Upper lobe of left lung (tissue), 4 donors: ENCODE measurements around the gene CERS6.

Experiments used
- CTCF ChIP-seq, 6 experiments: fragments of 450-650 bp in 4 of 6; fragments of 200-600 bp in 2 of 6; sonication (generic) in 2 of 6; IDR thresholded peaks; one replicate each; pipeline ENCODE4 v1.5.1; 2016 to 2019; ENCODE audit warnings: antibody characterized with exemption in 6 of 6
- EP300 ChIP-seq, 4 donors: sonication (generic); formaldehyde crosslinking; IDR thresholded peaks; one replicate each; pipeline ENCODE4 v1.5.1; 2017; ENCODE audit warnings: antibody characterized with exemption in 4 of 4, control low read depth in 2 of 4
- POLR2A ChIP-seq, 4 donors: fragments of 450-650 bp; IDR thresholded peaks; one replicate each; pipeline ENCODE4 v1.5.1; 2016 to 2017; ENCODE audit warnings: antibody characterized with exemption in 4 of 4, mild to moderate bottlenecking in 2 of 4
- POLR2AphosphoS5 ChIP-seq, 2 donors: sonication (generic); formaldehyde crosslinking; IDR thresholded peaks; one replicate each; pipeline ENCODE4 v1.5.1; 2017; ENCODE audit warnings: antibody characterized with exemption in 2 of 2

GRCh38 chr2:168480825-168481585 is 24.9 kb downstream of the CERS6 start:
- TF ChIP-seq CTCF (IDR thresholded peaks at IDR 0.05): no peak
- TF ChIP-seq POLR2AphosphoS5 (IDR thresholded peaks at IDR 0.05): no peak
- no peak for TF ChIP-seq EP300 (IDR thresholded peaks at IDR 0.05)
- no peak for TF ChIP-seq POLR2A (IDR thresholded peaks at IDR 0.05)
